ENCODE results near the gene CCNI.
"Not testable (repeated sequence)": the region's sequence is repeated elsewhere in the genome, so short reads cannot be mapped to it uniquely, and the experiment has no call there.

Gene CCNI

GRCh38 chr4:77080806-77081205 lies 5.0 kb upstream of the CCNI start:
- DNase-seq, result not testable (repeated sequence)

GRCh38 chr4:77079281-77079680 lies 3.5 kb upstream of the CCNI start:
- DNase-seq, result no peak

GRCh38 chr4:77078401-77078800 lies 2.6 kb upstream of the CCNI start:
- no peak for DNase-seq

- peak; percentile 62 for DNase-seq
Observed at GRCh38 chr4:77076889-77077635, 1.3 kb upstream of the CCNI start.

- peak; percentile 88 for DNase-seq
Observed at GRCh38 chr4:77074981-77075855, 571 bp downstream of the CCNI start.

- DNase-seq, result no peak
Observed at GRCh38 chr4:77074381-77074831, 1.4 kb downstream of the CCNI start.

- DNase-seq, result no peak
Observed at GRCh38 chr4:77073981-77074380, 1.8 kb downstream of the CCNI start.

- DNase-seq, result no peak
Observed at GRCh38 chr4:77073106-77073809, 2.5 kb downstream of the CCNI start.

GRCh38 chr4:77072195-77072753 lies 3.5 kb downstream of the CCNI start:
- no peak for DNase-seq

GRCh38 chr4:77069514-77069913 lies 6.3 kb downstream of the CCNI start:
- not testable (repeated sequence) for DNase-seq

- DNase-seq, result no peak
Observed at GRCh38 chr4:77065382-77065781, 10.4 kb downstream of the CCNI start.

- DNase-seq, result no peak
Observed at GRCh38 chr4:77062856-77063255, 12.9 kb downstream of the CCNI start.

- DNase-seq, result peak; percentile 82
Observed at GRCh38 chr4:77052352-77052751, 23.4 kb downstream of the CCNI start.

- DNase-seq, result no peak
Observed at GRCh38 chr4:77050962-77051361, 24.8 kb downstream of the CCNI start.

GRCh38 chr4:77047037-77047436 lies 28.8 kb downstream of the CCNI start:
- no peak for DNase-seq

GRCh38 chr4:77045490-77045889 lies 30.3 kb downstream of the CCNI start:
- no peak for DNase-seq

- no peak for DNase-seq
Observed at GRCh38 chr4:77044461-77045150, 31.2 kb downstream of the CCNI start.

GRCh38 chr4:77043507-77044136 lies 32.2 kb downstream of the CCNI start:
- DNase-seq, result no peak

- no peak for DNase-seq
Observed at GRCh38 chr4:77040854-77041725, 34.7 kb downstream of the CCNI start.

GRCh38 chr4:77040270-77040669 lies 35.5 kb downstream of the CCNI start:
- DNase-seq, result no peak

GRCh38 chr4:77039796-77040195 lies 36.0 kb downstream of the CCNI start:
- DNase-seq, result no peak
